Inflammatory macrophage treated with lipopolysaccharide for 4 hours (primary cell): ENCODE data around the gene SH2D4B.
A peak's percentile ranks its signal among the peaks of the same experiment; 100 is the strongest.

ENCODE experiments used
- DNase-seq: peaks from one replicate; pipeline ENCODE4 v3.0.0-alpha.2; 2020

The SH2D4B gene

GRCh38 chr10:80598084-80598798, 60.5 kb downstream of the SH2D4B start:
- DNase-seq, result peak; percentile 87

GRCh38 chr10:80598951-80599350, 61.2 kb downstream of the SH2D4B start:
- no peak for DNase-seq

GRCh38 chr10:80599424-80599847, 61.7 kb downstream of the SH2D4B start:
- peak; percentile 75 for DNase-seq

GRCh38 chr10:80600256-80600655, 62.6 kb downstream of the SH2D4B start:
- DNase-seq, result no peak

- peak; percentile 76 for DNase-seq
These were observed 65.2 kb downstream of the SH2D4B start for GRCh38 chr10:80602881-80603280.

- no peak for DNase-seq
These were observed 65.8 kb downstream of the SH2D4B start for GRCh38 chr10:80603516-80603915.

GRCh38 chr10:80608706-80609105, 71.0 kb downstream of the SH2D4B start:
- no peak for DNase-seq

- DNase-seq, result no peak
These were observed 71.6 kb downstream of the SH2D4B start for GRCh38 chr10:80609331-80609730.

GRCh38 chr10:80611481-80612185, 73.9 kb downstream of the SH2D4B start:
- no peak for DNase-seq

GRCh38 chr10:80612261-80612660, 74.6 kb downstream of the SH2D4B start:
- DNase-seq, result no peak

- DNase-seq, result no peak
These were observed 75.9 kb downstream of the SH2D4B start for GRCh38 chr10:80613466-80614170.

GRCh38 chr10:80614576-80615416, 77.1 kb downstream of the SH2D4B start:
- DNase-seq, result no peak

- DNase-seq, result no peak
These were observed 80.1 kb downstream of the SH2D4B start for GRCh38 chr10:80617807-80618206.

GRCh38 chr10:80619036-80619435, 81.3 kb downstream of the SH2D4B start:
- no peak for DNase-seq

GRCh38 chr10:80622153-80622552, 84.5 kb downstream of the SH2D4B start:
- DNase-seq, result no peak

GRCh38 chr10:80630324-80630723, 92.6 kb downstream of the SH2D4B start:
- DNase-seq, result no peak

GRCh38 chr10:80632742-80633141, 95.0 kb downstream of the SH2D4B start:
- no peak for DNase-seq

- no peak for DNase-seq
These were observed 95.7 kb downstream of the SH2D4B start for GRCh38 chr10:80633383-80633860.

GRCh38 chr10:80633910-80634309, 96.2 kb downstream of the SH2D4B start:
- no peak for DNase-seq

GRCh38 chr10:80642661-80643060, 105.0 kb downstream of the SH2D4B start:
- DNase-seq, result no peak

GRCh38 chr10:80646366-80646765, 108.7 kb downstream of the SH2D4B start:
- DNase-seq, result no peak

- no peak for DNase-seq
These were observed 109.6 kb downstream of the SH2D4B start for GRCh38 chr10:80647173-80647833.
